Smooth muscle cell (in vitro differentiated cells): ENCODE results near the gene ZNF775. TPM values are rescaled to one million over a fixed set of nuclear protein-coding genes. Genes with fewer than 3 reads are reported as not detected.

Source experiments
- DNase-seq: peaks from one replicate; lab custom pipeline; 2025; ENCODE audit not compliant: unreplicated experiment; lab: John Stamatoyannopoulos, UW
- H2AFZ ChIP-seq: fragments of 200-600 bp; sonication (generic); 2 replicates; pipeline ENCODE4 v1.6.0; 2016; ENCODE audit warnings: antibody characterized with exemption, low read depth, mild to moderate bottlenecking
- H3F3A ChIP-seq: fragments of 200-600 bp; sonication (generic); 2 replicates; pipeline ENCODE4 v1.6.0; 2017; ENCODE audit warnings: antibody characterized with exemption, low read depth
- H3K27ac ChIP-seq: fragments of 200-600 bp; sonication (generic); 2 replicates; pipeline ENCODE4 v1.5.1; 2016; ENCODE audit warnings: low read depth, mild to moderate bottlenecking
- H3K27me3 ChIP-seq: fragments of 200-600 bp; sonication (generic); 2 replicates; pipeline ENCODE4 v1.6.1; 2016; ENCODE audit warnings: low read depth, mild to moderate bottlenecking
- H3K36me3 ChIP-seq: fragments of 200-600 bp; sonication (generic); 2 replicates; pipeline ENCODE4 v1.5.1; 2016; ENCODE audit warnings: low read depth
- H3K4me1 ChIP-seq: fragments of 200-600 bp; sonication (generic); 2 replicates; pipeline ENCODE4 v1.5.1; 2016; ENCODE audit warnings: low read depth
- H3K4me2 ChIP-seq: fragments of 200-600 bp; sonication (generic); 2 replicates; pipeline ENCODE4 v1.6.0; 2016; ENCODE audit warnings: mild to moderate bottlenecking
- H3K4me3 ChIP-seq: fragments of 200-600 bp; sonication (generic); 2 replicates; pipeline ENCODE4 v1.5.1; 2016; ENCODE audit warnings: mild to moderate bottlenecking
- H3K79me2 ChIP-seq: fragments of 200-600 bp; sonication (generic); 2 replicates; pipeline ENCODE4 v1.6.0; 2016; ENCODE audit warnings: low read depth, mild to moderate bottlenecking
- H3K9ac ChIP-seq: fragments of 200-600 bp; sonication (generic); 2 replicates; pipeline ENCODE4 v1.6.0; 2016; ENCODE audit warnings: low read depth
- H3K9me3 ChIP-seq: fragments of 200-600 bp; sonication (generic); replicated peaks from 2 replicates; pipeline ENCODE4 v1.5.1; 2016; ENCODE audit warnings: low read depth
- H4K20me1 ChIP-seq: fragments of 200-600 bp; sonication (generic); 2 replicates; pipeline ENCODE4 v1.6.0; 2016; ENCODE audit warnings: low read depth
- CTCF ChIP-seq: fragments of 200-600 bp; sonication (generic); IDR thresholded peaks from 2 replicates; pipeline ENCODE4 v1.5.1; 2017; ENCODE audit warnings: borderline replicate concordance, mild to moderate bottlenecking, antibody characterized with exemption; ENCODE audit not compliant: insufficient read depth, poor library complexity, severe bottlenecking
- WGBS: methylation state at CpG from one replicate; pipeline ENCODE4 v1.1.7; 2016; ENCODE audit warnings: low lambda C conversion rate; 5-methylcytosine and 5-hydroxymethylcytosine counted together
- polyA plus RNA-seq: library from polyadenylated mRNA; unstranded; fragments of >200 nt; fragmentation: Nextera tagmentation; extraction: Ambion mirVana; gene quantifications from 2 replicates; pipeline ENCODE4 v1.2.1, GENCODE V29; 2016
- total RNA-seq: library from RNA; depleted of rRNA; stranded (reverse); fragments of >200 nt; gene quantifications from 2 replicates; pipeline ENCODE4 v1.2.3, GENCODE V29; 2014

Gene ZNF775
- total and polyA plus RNA-seq, 2 experiments from 2014 or later, result 5.9 to 23.8 TPM

- H3K9ac ChIP-seq, result no peak overlapping the region
- H2AFZ ChIP-seq, result no peak overlapping the region
- H3K4me3 ChIP-seq, result no peak overlapping the region
- H3F3A ChIP-seq, result no peaks in the 10 kb centered on the region
- TF ChIP-seq CTCF, result no peak
- H3K36me3 ChIP-seq, result no peaks in the 10 kb centered on the region
- H3K79me2 ChIP-seq, result no peaks in the 10 kb centered on the region
- no peaks in the 10 kb centered on the region for H4K20me1 ChIP-seq
- no peaks in the 10 kb centered on the region for H3K27me3 ChIP-seq
- no peak overlapping the region for H3K27ac ChIP-seq
- no peaks in the 10 kb centered on the region for H3K4me1 ChIP-seq
- 96% methylated on average over 10 of the region's 10 CpGs for WGBS
- H3K9me3 ChIP-seq, result no peaks in the 10 kb centered on the region
- DNase-seq, result no peak
- no peak overlapping the region for H3K4me2 ChIP-seq
These were observed 38.1 kb downstream of the ZNF775 start for GRCh38 chr7:150417239-150417638.

GRCh38 chr7:150417863-150418262, 38.7 kb downstream of the ZNF775 start:
- Histone ChIP-seq H3K4me3 (no peak overlapping the region), H3K27ac (no peak overlapping the region), H3K36me3 (no peaks in the 10 kb centered on the region), H3F3A (no peaks in the 10 kb centered on the region), H2AFZ (no peak overlapping the region), H3K9ac (no peak overlapping the region), H3K4me1 (no peaks in the 10 kb centered on the region), H3K9me3 (no peaks in the 10 kb centered on the region), H3K79me2 (no peaks in the 10 kb centered on the region), H3K4me2 (no peak overlapping the region), H4K20me1 (no peaks in the 10 kb centered on the region), H3K27me3 (no peaks in the 10 kb centered on the region)
- WGBS, result 94% methylated on average over 6 of the region's 6 CpGs
- DNase-seq, result no peak
- TF ChIP-seq CTCF, result no peak

GRCh38 chr7:150420242-150420641, 41.1 kb downstream of the ZNF775 start:
- H3K9me3 ChIP-seq, result no peaks in the 10 kb centered on the region
- H3K9ac ChIP-seq, result no peak overlapping the region
- no peak for TF ChIP-seq CTCF
- H3K27ac ChIP-seq, result no peak overlapping the region
- H3K4me1 ChIP-seq, result no peaks in the 10 kb centered on the region
- H2AFZ ChIP-seq, result no peak overlapping the region
- 84% methylated on average over 2 of the region's 2 CpGs for WGBS
- no peaks in the 10 kb centered on the region for H3F3A ChIP-seq
- no peak overlapping the region for H3K4me2 ChIP-seq
- no peak overlapping the region for H3K4me3 ChIP-seq
- no peaks in the 10 kb centered on the region for H3K36me3 ChIP-seq
- no peak for DNase-seq
- no peaks in the 10 kb centered on the region for H3K27me3 ChIP-seq
- no peaks in the 10 kb centered on the region for H3K79me2 ChIP-seq
- no peaks in the 10 kb centered on the region for H4K20me1 ChIP-seq

- Histone ChIP-seq H3K27me3 (no peaks in the 10 kb centered on the region), H3F3A (no peaks in the 10 kb centered on the region), H3K9ac (no peak overlapping the region), H2AFZ (no peak overlapping the region), H3K79me2 (no peaks in the 10 kb centered on the region), H4K20me1 (no peaks in the 10 kb centered on the region), H3K4me1 (no peaks in the 10 kb centered on the region), H3K4me2 (peak overlapping the region; percentile 67), H3K27ac (no peak overlapping the region), H3K4me3 (no peak overlapping the region), H3K9me3 (no peaks in the 10 kb centered on the region), H3K36me3 (no peaks in the 10 kb centered on the region)
- peak; percentile 40 for DNase-seq
- WGBS, result 22% methylated on average over 27 of the region's 27 CpGs
- TF ChIP-seq CTCF, result peak; percentile 87
These were observed 42.0 kb downstream of the ZNF775 start for GRCh38 chr7:150420987-150421674.
